ENCODE measurements around the gene CCNF. TPM values are rescaled to one million over a fixed set of nuclear protein-coding genes. Genes with fewer than 3 reads are reported as not detected.

Gene CCNF
- polyA plus RNA-seq, 1 donor from 2014 or later: 5.2 TPM

- Histone ChIP-seq H3K79me2 (replicated peaks; ENCODE audit: insufficient read depth, low read length) (no peaks in the 10 kb centered on the region), H2AFZ (ENCODE audit: low read depth, low read length) (no peak overlapping the region), H3K27me3 (ENCODE audit: insufficient read depth, low read depth, low read length) (no peaks in the 10 kb centered on the region), H3K9me2 (ENCODE audit: insufficient read depth, low read length) (no peaks in the 10 kb centered on the region), H3K9ac (ENCODE audit: low read length) (no peak overlapping the region), H3K4me2 (ENCODE audit: low read length) (no peak overlapping the region), H3K4me3 (ENCODE audit: low read length) (no peak overlapping the region), H3K27ac (ENCODE audit: low read length) (no peak overlapping the region), H4K20me1 (ENCODE audit: insufficient read depth) (no peaks in the 10 kb centered on the region), H3F3A (ENCODE audit: insufficient read depth, low read length, poor library complexity, severe bottlenecking) (no peaks in the 10 kb centered on the region), H3K36me3 (ENCODE audit: insufficient read depth, low read length) (no peaks in the 10 kb centered on the region), H3K9me3 (ENCODE audit: low read length) (no peaks in the 10 kb centered on the region)
- TF ChIP-seq SMC3 (conservative IDR thresholded peaks at IDR 0.05; ENCODE audit: poor library complexity) (no peak), EP300 (conservative IDR thresholded peaks at IDR 0.05; ENCODE audit: poor library complexity, severe bottlenecking) (no peak)
Measured at GRCh38 chr16:2496223-2497115, 67.2 kb downstream of the CCNF start.

GRCh38 chr16:2497116-2497630 is 67.9 kb downstream of the CCNF start:
- Histone ChIP-seq H3K9ac (ENCODE audit: low read length) (no peak overlapping the region), H3K27me3 (ENCODE audit: insufficient read depth, low read depth, low read length) (no peaks in the 10 kb centered on the region), H3K4me2 (ENCODE audit: low read length) (no peak overlapping the region), H3K4me3 (ENCODE audit: low read length) (no peak overlapping the region), H3K27ac (ENCODE audit: low read length) (no peak overlapping the region), H2AFZ (ENCODE audit: low read depth, low read length) (no peak overlapping the region), H3K9me3 (ENCODE audit: low read length) (no peaks in the 10 kb centered on the region), H4K20me1 (ENCODE audit: insufficient read depth) (no peaks in the 10 kb centered on the region), H3K79me2 (replicated peaks; ENCODE audit: insufficient read depth, low read length) (no peaks in the 10 kb centered on the region), H3K9me2 (ENCODE audit: insufficient read depth, low read length) (no peaks in the 10 kb centered on the region), H3F3A (ENCODE audit: insufficient read depth, low read length, poor library complexity, severe bottlenecking) (no peaks in the 10 kb centered on the region), H3K36me3 (ENCODE audit: insufficient read depth, low read length) (no peaks in the 10 kb centered on the region)
- TF ChIP-seq CTCF (IDR thresholded peaks at IDR 0.05; ENCODE audit: poor library complexity, severe bottlenecking): no peak
- no peak for TF ChIP-seq EZH2 (IDR thresholded peaks at IDR 0.05; ENCODE audit: borderline replicate concordance, insufficient read depth, low read length, poor library complexity, severe bottlenecking)
- TF ChIP-seq EP300 (conservative IDR thresholded peaks at IDR 0.05; ENCODE audit: poor library complexity, severe bottlenecking): no peak
- no peak for TF ChIP-seq RAD21 (conservative IDR thresholded peaks at IDR 0.05)
- TF ChIP-seq MXI1 (conservative IDR thresholded peaks at IDR 0.05; ENCODE audit: poor library complexity, severe bottlenecking): no peak
- TF ChIP-seq SMC3 (conservative IDR thresholded peaks at IDR 0.05; ENCODE audit: poor library complexity): no peak
- TF ChIP-seq TAF1 (IDR thresholded peaks at IDR 0.05; ENCODE audit: low read depth): no peak
- no peak for TF ChIP-seq POLR2AphosphoS5 (IDR thresholded peaks at IDR 0.05)

- Histone ChIP-seq H3K27me3 (ENCODE audit: insufficient read depth, low read depth, low read length) (no peaks in the 10 kb centered on the region), H3K79me2 (replicated peaks; ENCODE audit: insufficient read depth, low read length) (no peaks in the 10 kb centered on the region), H3K9me2 (ENCODE audit: insufficient read depth, low read length) (no peaks in the 10 kb centered on the region), H3K36me3 (ENCODE audit: insufficient read depth, low read length) (no peaks in the 10 kb centered on the region), H3K9ac (ENCODE audit: low read length) (no peak overlapping the region), H2AFZ (ENCODE audit: low read depth, low read length) (no peak overlapping the region), H3K27ac (ENCODE audit: low read length) (no peak overlapping the region), H3K4me3 (ENCODE audit: low read length) (no peak overlapping the region), H4K20me1 (ENCODE audit: insufficient read depth) (no peaks in the 10 kb centered on the region), H3F3A (ENCODE audit: insufficient read depth, low read length, poor library complexity, severe bottlenecking) (no peaks in the 10 kb centered on the region), H3K9me3 (ENCODE audit: low read length) (no peaks in the 10 kb centered on the region), H3K4me2 (ENCODE audit: low read length) (no peak overlapping the region)
- TF ChIP-seq EZH2 (IDR thresholded peaks at IDR 0.05; ENCODE audit: borderline replicate concordance, insufficient read depth, low read length, poor library complexity, severe bottlenecking): no peak
- no peak for TF ChIP-seq MXI1 (conservative IDR thresholded peaks at IDR 0.05; ENCODE audit: poor library complexity, severe bottlenecking)
- TF ChIP-seq TAF1 (IDR thresholded peaks at IDR 0.05; ENCODE audit: low read depth): no peak
- TF ChIP-seq EP300 (conservative IDR thresholded peaks at IDR 0.05; ENCODE audit: poor library complexity, severe bottlenecking): no peak
- no peak for TF ChIP-seq SMC3 (conservative IDR thresholded peaks at IDR 0.05; ENCODE audit: poor library complexity)
- no peak for TF ChIP-seq POLR2AphosphoS5 (IDR thresholded peaks at IDR 0.05)
- TF ChIP-seq RAD21 (conservative IDR thresholded peaks at IDR 0.05): no peak
- TF ChIP-seq REST (IDR thresholded peaks at IDR 0.05; ENCODE audit: borderline replicate concordance): no peak
- no peak for TF ChIP-seq CTCF (IDR thresholded peaks at IDR 0.05; ENCODE audit: poor library complexity, severe bottlenecking)
Measured at GRCh38 chr16:2497695-2498484, 68.6 kb downstream of the CCNF start.
